H1 (cell line): Measurements from ENCODE around the gene GBX1.

Experiments
- CTCF ChIP-seq, 3 experiments: IDR thresholded peaks; 1 replicate in 2 of 3; 2 replicates in 1 of 3; pipeline versions ENCODE4 v1.5.1 to v1.6.1; 2011; ENCODE audit warnings: low read length in 3 of 3, mild to moderate bottlenecking in 3 of 3, inconsistent platforms in 2 of 3, low read depth in 1 of 3, moderate library complexity in 1 of 3; ENCODE audit not compliant: insufficient read depth in 1 of 3; ENCODE audit errors: control extremely low read depth in 1 of 3
- E2F6 ChIP-seq: IDR thresholded peaks from 2 replicates; pipeline ENCODE4 v1.6.1; 2012; ENCODE audit warnings: inconsistent platforms
- GABPA ChIP-seq: IDR thresholded peaks from 2 replicates; pipeline ENCODE4 v1.6.1; 2011; ENCODE audit warnings: mild to moderate bottlenecking, low read length, moderate library complexity, borderline replicate concordance; ENCODE audit not compliant: insufficient read depth
- HDAC6 ChIP-seq: IDR thresholded peaks from one replicate; pipeline ENCODE4 v1.7.1; 2012; ENCODE audit warnings: low read depth, mild to moderate bottlenecking, inconsistent platforms, low read length, moderate library complexity
- JUN ChIP-seq: IDR thresholded peaks from 2 replicates; pipeline ENCODE4 v1.6.1; 2011; ENCODE audit warnings: low read depth, mild to moderate bottlenecking, improper control_type of control experiment, low read length
- KDM1A ChIP-seq: fragments of 200-600, 300-600 bp; sonication (generic); IDR thresholded peaks from 2 replicates; pipeline ENCODE4 v1.7.1; 2016; ENCODE audit warnings: mild to moderate bottlenecking, low read length, borderline replicate concordance
- POLR2A ChIP-seq, 2 experiments: IDR thresholded peaks; 1 replicate in 1 of 2; 2 replicates in 1 of 2; pipeline ENCODE4 v1.6.1; 2011; ENCODE audit warnings: low read depth in 2 of 2, low read length in 2 of 2, mild to moderate bottlenecking in 2 of 2; ENCODE audit errors: control extremely low read depth in 1 of 2
- POLR2AphosphoS5 ChIP-seq: IDR thresholded peaks from 2 replicates; pipeline ENCODE4 v1.6.1; 2011; ENCODE audit warnings: low read depth, low read length
- SP2 ChIP-seq: IDR thresholded peaks from 2 replicates; pipeline ENCODE4 v1.6.1; 2012; ENCODE audit warnings: mild to moderate bottlenecking, low read length, inconsistent platforms
- TAF1 ChIP-seq: IDR thresholded peaks from 2 replicates; pipeline ENCODE4 v1.6.1; 2011; ENCODE audit warnings: mild to moderate bottlenecking, low read depth, low read length
- TCF12 ChIP-seq: IDR thresholded peaks from 2 replicates; pipeline ENCODE4 v1.6.1; 2011; ENCODE audit warnings: low read depth, mild to moderate bottlenecking, low read length

DNA sequence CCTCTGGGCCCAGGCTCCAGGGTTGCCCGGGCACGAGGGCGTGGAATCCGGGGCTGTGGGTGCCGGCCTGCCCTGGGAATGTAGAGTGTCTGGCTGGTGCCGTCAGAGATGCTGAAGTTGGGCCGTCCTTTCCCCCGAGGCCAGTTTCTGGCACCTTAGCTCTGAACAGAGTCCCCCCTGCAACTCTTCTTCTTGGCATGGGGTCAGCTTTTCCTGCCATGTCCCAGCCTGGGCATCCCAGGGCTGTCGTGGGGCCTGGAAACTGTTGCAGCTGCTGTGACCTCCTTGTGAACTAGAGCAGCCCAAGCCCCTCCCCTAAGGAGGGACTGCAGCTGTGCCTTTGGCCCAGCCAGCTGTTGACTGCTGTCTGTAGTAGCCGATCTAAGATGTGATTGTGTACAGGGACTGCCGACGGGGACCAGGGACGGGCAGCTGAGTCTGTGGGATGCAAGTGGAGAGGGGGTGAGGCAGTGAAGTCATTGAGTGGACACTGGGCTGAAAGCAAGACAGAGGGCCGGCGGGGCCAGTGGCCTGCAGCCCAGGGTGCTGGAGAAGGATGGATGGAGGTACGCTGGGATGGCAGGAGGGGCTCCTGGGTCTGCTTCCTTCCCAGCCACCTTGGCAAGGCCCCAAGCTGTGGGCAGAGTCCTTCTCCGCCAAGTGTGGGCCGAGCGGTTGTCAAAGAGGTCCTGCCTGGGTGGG is 35.8 kb downstream of the GBX1 start:
- TF ChIP-seq TAF1 (no peak), CTCF (IDR thresholded peaks at IDR 0.05; ENCODE audit: control extremely low read depth in 1 of 3, insufficient read depth in 1 of 3, low read depth in 1 of 3, low read length in 3 of 3) (no peak), POLR2AphosphoS5 (no peak), POLR2A (IDR thresholded peaks at IDR 0.05; ENCODE audit: control extremely low read depth in 1 of 2, low read depth in 2 of 2, low read length in 2 of 2) (no peak), TCF12 (no peak), HDAC6 (no peak), SP2 (no peak), JUN (no peak), GABPA (no peak), KDM1A (no peak), E2F6 (no peak)
